ENCODE data around the gene PAQR5.

DNA sequence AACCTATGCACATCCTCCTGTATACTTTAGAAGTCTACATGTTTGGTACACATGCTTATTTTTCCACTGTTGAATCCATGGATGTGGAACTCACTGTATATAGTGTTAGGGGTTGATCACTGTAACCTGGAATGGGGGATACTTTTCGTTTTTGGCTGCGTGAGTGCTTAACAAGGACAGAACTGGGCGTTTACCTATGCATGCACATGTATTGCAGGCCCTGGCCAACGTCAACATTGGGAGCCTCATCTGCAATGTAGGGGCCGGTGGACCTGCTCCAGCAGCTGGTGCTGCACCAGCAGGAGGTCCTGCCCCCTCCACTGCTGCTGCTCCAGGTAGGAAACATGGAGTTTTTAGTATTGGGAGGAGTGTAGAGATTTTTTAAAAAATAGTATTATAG lies 156.2 kb downstream of the PAQR5 start:
- TF ChIP-seq, protein P1, sequence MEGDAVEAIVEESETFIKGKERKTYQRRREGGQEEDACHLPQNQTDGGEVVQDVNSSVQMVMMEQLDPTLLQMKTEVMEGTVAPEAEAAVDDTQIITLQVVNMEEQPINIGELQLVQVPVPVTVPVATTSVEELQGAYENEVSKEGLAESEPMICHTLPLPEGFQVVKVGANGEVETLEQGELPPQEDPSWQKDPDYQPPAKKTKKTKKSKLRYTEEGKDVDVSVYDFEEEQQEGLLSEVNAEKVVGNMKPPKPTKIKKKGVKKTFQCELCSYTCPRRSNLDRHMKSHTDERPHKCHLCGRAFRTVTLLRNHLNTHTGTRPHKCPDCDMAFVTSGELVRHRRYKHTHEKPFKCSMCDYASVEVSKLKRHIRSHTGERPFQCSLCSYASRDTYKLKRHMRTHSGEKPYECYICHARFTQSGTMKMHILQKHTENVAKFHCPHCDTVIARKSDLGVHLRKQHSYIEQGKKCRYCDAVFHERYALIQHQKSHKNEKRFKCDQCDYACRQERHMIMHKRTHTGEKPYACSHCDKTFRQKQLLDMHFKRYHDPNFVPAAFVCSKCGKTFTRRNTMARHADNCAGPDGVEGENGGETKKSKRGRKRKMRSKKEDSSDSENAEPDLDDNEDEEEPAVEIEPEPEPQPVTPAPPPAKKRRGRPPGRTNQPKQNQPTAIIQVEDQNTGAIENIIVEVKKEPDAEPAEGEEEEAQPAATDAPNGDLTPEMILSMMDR (IDR thresholded peaks at IDR 0.05 in 8 of 11, conservative IDR thresholded peaks at IDR 0.05 in 3 of 11), result no peak
- no peak for TF ChIP-seq POLR2A (IDR thresholded peaks at IDR 0.05)
- TF ChIP-seq POLR2AphosphoS5 (IDR thresholded peaks at IDR 0.05), result no peak
